ENCODE data around the gene SRSF9.
"Not testable (repeated sequence)": the region's sequence is repeated elsewhere in the genome, so short reads cannot be mapped to it uniquely, and the experiment has no call there.

DNA sequence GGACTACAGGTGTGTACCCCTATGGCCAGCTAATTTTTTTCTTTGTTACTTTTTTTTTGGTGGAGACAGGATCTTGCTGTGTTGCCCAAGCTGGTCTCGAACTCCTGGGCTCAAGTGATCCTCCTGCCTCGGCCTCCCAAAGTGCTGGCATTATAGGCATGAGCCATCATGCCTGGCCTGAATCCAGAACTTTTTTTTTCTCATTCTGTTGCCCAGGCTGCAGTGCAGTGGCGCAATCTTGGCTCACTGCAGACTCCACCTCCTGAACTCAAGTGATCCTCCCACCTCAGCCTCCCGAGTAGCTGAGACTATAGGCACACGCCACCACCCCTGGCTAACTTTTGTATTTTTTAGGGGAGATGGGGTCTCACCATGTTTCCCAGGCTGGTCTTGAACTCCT lies 17.0 kb downstream of the SRSF9 start:
- TF ChIP-seq CTCF (IDR thresholded peaks at IDR 0.05; ENCODE audit: low read depth, low read length); EZH2phosphoT487 (IDR thresholded peaks at IDR 0.05; ENCODE audit: low read depth): not testable (repeated sequence)
